Fibroblast of skin of left quadriceps (primary cell): Measurements from ENCODE around the gene ZNF648.
A peak's percentile ranks its signal among the peaks of the same experiment; 100 is the strongest.
"Not testable (repeated sequence)": the region's sequence is repeated elsewhere in the genome, so short reads cannot be mapped to it uniquely, and the experiment has no call there.

Experiments used
- DNase-seq, 2 experiments: peaks; one replicate each; pipeline ENCODE4 v3.0.0-alpha.2; 2013; ENCODE audit warnings: low read depth in 2 of 2

ZNF648 gene

GRCh38 chr1:182071924-182072323 is 10.4 kb upstream of the ZNF648 start:
- no peak for DNase-seq

DNA sequence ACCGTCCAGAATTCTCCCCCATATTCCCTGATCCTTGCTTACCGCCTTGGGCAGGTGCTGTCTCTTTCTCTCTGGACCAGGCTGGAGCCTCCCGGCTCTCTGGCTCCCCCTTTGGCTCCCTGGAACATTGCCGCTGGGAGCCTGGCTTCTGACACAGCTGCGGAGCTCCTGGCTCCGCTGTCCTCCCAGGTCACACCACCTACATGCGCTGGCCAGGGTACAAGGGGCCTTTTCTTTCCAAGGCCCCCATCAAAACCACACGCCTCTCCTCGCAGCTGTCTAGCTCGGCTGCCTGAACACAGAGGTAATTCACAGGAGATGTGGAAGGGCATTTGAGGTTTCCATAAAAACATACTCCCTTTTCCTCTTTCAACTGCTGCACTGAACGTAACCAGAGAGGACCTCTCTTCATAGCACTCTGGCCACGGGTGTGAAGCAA is 7.5 kb upstream of the ZNF648 start:
- DNase-seq, result peak in 1 of 2 experiments; percentile 2

GRCh38 chr1:182066934-182067333 is 5.4 kb upstream of the ZNF648 start:
- DNase-seq, result no peak

- DNase-seq, result no peak
These were observed 3.8 kb upstream of the ZNF648 start for GRCh38 chr1:182065126-182065845.

- DNase-seq, result no peak
These were observed 3.1 kb upstream of the ZNF648 start for GRCh38 chr1:182064611-182065010.

GRCh38 chr1:182062223-182062622 is 711 bp upstream of the ZNF648 start:
- DNase-seq, result no peak

GRCh38 chr1:182060877-182061276 is 635 bp downstream of the ZNF648 start:
- DNase-seq, result no peak

DNA sequence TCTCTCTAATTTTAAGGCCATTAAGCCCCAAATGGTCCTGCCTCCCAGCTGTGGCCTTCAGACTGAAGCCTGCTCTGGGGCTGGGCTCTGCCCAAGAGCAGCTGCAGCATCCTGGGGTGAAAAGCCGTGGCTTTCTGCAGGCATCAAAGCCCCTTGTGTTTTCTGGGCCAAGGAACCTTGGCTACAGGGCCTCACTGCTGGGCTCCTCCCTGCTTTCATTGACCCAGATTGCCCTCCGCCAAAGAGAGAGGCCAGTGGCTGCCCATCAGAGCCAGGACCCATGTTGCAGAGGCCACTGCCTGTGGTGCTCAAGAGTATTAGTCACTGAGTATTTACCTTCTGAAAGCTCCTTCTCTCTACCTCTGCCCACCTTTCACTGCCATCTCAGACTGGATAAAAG is 1.6 kb downstream of the ZNF648 start:
- DNase-seq, result no peak

DNA sequence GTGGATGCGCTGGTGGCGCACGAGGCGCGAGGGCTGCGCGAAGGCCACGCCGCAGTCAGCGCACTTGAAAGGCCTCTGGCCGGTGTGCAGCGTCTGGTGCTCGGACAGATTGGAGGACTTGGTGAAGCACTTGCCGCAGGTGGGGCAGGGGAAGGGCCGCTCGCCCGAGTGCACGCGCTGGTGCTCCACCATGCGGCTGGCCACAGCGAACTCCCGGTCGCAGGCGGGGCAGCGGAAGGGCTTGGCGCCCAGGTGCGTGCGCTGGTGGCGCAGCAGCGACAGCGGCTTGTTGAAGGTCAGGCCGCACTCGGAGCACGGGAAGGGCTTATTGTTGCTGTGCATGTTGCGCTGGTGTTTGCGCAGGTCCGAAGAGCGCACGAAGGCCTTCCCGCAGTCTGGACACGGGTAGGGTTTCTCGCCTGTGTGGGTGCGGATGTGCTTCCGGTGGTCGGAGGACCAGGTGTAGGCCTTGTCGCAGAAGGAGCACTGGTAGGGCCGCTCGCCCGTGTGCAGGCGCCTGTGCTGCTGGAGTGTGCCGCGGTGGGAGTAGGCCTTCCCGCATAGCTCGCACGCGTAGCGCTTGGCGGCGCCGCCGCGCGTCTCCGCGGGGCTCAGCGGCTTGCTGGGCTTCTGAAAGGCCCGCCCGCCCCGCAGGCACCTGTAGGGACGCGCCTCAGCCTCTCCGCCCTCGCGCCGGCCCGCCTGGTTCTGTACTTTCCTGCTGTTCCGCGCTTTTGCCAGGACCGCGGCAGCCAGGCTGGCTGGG is 4.7 kb downstream of the ZNF648 start:
- DNase-seq, result no peak

DNA sequence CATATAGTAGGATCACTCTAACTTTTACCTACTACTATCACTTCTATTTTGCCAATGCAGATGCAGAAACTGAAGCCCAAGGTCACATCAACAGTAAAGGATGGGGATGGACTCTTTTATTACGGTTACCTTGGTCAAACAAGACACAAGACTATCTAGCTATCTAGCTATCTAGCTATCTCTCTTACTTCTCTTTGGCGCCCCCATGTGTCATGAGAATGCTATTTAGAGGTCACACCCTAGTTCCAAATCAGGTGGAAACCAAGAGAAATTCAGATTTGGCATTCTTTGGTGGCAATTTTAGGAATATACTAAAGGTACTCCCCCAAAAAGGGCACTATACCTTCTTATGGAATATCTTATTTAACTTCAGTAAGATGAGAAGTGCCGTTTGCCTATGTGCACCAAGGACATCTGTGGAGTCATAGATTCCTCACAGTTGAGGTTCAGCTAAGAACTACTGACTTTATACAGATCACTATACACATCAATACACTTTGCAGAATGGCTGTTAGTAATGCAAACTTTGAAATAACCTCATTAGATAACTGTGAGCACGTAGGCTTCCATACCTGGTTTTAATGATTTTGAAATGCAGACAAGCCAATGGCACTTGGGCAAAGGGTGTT is 6.7 kb downstream of the ZNF648 start:
- DNase-seq, result no peak

- no peak for DNase-seq
These were observed 9.2 kb downstream of the ZNF648 start for GRCh38 chr1:182052355-182052754.

DNA sequence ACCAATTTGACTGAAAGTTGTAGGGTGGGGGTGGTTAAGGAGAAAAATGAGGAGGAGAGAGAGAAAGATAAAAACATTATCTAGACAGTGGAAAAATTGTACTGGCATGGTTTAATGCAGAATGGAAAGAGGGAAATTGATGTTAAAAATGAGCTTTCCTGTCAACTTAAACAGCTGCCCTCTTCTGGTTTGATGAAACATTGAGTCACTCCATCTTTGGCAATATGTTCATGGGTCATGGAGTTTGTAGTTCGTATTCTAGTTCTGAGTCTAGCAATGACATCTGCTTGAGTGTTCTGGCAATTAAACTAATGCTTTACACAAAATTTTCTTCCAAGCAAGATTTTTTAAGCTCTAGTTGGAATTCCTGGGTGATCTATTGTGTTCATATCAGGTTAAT is 9.6 kb downstream of the ZNF648 start:
- DNase-seq, result no peak

GRCh38 chr1:182050481-182051448 is 10.7 kb downstream of the ZNF648 start:
- no peak for DNase-seq

- DNase-seq, result no peak
These were observed 12.9 kb downstream of the ZNF648 start for GRCh38 chr1:182048562-182048961.

- no peak for DNase-seq
These were observed 14.7 kb downstream of the ZNF648 start for GRCh38 chr1:182046763-182047162.

DNA sequence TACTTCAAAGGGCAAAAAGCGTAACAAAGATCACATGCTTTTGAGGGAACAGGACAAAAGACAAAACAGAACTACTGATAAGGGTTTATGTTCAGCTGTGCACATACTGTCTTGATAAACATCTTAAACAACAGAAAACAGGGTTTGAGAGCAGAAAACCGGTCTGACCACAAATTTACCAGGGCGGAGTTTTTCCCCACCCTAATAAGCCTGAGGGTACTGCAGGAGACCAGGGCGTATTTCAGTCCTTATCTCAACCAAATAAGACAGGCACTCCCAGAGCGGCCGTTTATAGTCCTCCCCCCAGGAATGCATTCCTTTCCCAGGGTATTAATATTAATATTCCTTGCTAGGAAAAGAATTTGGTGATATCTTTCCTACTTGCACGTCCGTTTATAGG is 16.0 kb downstream of the ZNF648 start:
- DNase-seq, result not testable (repeated sequence)

- no peak for DNase-seq
These were observed 19.9 kb downstream of the ZNF648 start for GRCh38 chr1:182041615-182042014.

GRCh38 chr1:182038220-182038619 is 23.3 kb downstream of the ZNF648 start:
- no peak for DNase-seq

DNA sequence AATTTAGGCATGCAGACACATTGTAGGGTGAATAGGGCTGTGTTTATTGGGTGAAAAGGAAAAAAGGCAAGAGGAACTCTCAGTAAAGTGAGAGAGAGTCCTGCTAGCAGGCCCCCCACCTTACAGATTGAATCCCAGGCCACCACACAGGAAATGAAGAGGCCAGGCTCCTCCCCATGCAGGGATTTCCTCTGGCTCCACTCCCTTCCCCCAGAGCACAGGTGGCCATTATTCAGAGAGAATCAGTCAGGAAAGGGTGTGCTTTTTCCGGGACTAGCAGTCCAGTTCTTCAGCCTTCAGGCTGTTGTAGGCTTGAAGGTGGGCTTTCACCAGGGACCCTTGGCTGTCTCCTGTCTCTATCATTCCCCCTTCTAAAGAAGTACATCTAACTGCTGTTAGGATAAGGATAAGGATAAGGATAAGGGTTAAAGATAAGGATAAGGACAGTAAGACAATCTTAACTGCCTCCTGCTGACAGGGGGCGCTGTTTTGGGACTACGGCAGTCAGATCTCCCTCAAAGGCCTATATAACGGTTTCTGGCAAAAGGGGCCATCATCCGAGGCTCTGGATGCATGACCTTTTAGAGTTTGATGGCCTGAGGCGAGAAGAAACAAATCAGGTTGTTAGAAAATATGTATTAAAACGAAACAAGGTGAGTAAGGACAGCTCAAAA is 26.3 kb downstream of the ZNF648 start:
- no peak for DNase-seq

DNA sequence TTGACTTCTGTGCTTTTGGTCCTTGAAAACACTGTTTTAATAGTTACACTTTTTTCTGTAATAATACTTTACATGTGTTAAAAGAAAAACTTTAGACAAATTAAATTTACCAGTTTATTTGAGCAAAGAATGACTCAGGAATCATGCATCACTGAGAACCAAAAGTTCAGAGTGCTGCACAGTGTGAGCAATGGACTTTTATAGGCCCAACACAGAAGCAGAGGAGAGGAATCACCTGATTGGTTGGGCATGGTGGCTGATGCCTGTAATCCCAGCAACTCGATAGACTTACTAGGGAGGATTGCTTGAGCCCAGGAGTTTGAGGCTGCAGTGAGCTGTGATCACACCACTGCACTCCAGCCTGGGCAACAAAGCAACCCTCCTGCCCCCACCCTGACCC is 29.3 kb downstream of the ZNF648 start:
- DNase-seq, result no peak
